B cell (primary cell): ENCODE results near the gene STIM1. TPM values are rescaled to one million over a fixed set of nuclear protein-coding genes. Genes with fewer than 3 reads are reported as not detected.

Experiments
- ATAC-seq: fragments of 200-7000 bp; cut with Tn5 transposase; one replicate; pipeline ENCODE4 v1.10.0; 2021; ENCODE audit warnings: low read depth, mild to moderate bottlenecking, moderate number of reproducible peaks, moderate library complexity
- CTCF ChIA-PET: fragments of 350-600 bp; sonication (Branson Sonifier 250); formaldehyde crosslinking; loops from one replicate; lab custom pipeline; 2021; ENCODE audit warnings: antibody characterized with exemption, inconsistent platforms; lab: Charles Lee
- POLR2A ChIA-PET: fragments of 350-600 bp; sonication (Branson Sonifier 250); formaldehyde crosslinking; loops from one replicate; lab custom pipeline; 2021; ENCODE audit warnings: antibody characterized with exemption; lab: Charles Lee
- DNase-seq: peaks from one replicate; pipeline ENCODE4 v3.0.0; 2013
- H2AFZ ChIP-seq: 2 replicates; pipeline ENCODE4 v1.6.1; 2012; ENCODE audit warnings: mild to moderate bottlenecking, low read depth, low read length; ENCODE audit not compliant: insufficient read depth, poor library complexity, severe bottlenecking
- H3K27ac ChIP-seq, 2 donors: 1 replicate in 1 of 2; 2 replicates in 1 of 2; pipeline ENCODE4 v1.5.1; 2012 to 2013; ENCODE audit warnings: low read length in 2 of 2, mild to moderate bottlenecking in 2 of 2, moderate library complexity in 1 of 2
- H3K27me3 ChIP-seq, 4 experiments: fragments of 200-600 bp in 1 of 4; sonication (generic) in 1 of 4; replicated peaks in 1 of 4; 1 replicate in 2 of 4; 2 replicates in 2 of 4; pipeline versions ENCODE4 v1.6.1 to v1.7.0; 2013 to 2016; ENCODE audit warnings: low read length in 3 of 4, mild to moderate bottlenecking in 2 of 4, mixed read lengths in 1 of 4, moderate library complexity in 1 of 4; ENCODE audit not compliant: insufficient read depth in 4 of 4, control insufficient read depth in 3 of 4; ENCODE audit errors: control extremely low read depth in 1 of 4
- H3K36me3 ChIP-seq, 2 experiments: replicated peaks in 1 of 2; 1 replicate in 1 of 2; 2 replicates in 1 of 2; pipeline versions ENCODE4 v1.6.1 to v1.7.1; 2013; ENCODE audit warnings: low read length in 1 of 2; ENCODE audit not compliant: insufficient read depth in 2 of 2, control insufficient read depth in 1 of 2; ENCODE audit errors: control extremely low read depth in 1 of 2, extremely low read depth in 1 of 2
- H3K4me1 ChIP-seq, 2 donors: fragments of 200-600 bp in 1 of 2; sonication (generic) in 1 of 2; 1 replicate in 1 of 2; 2 replicates in 1 of 2; pipeline versions ENCODE4 v1.5.1 to v1.6.1; 2013 to 2017; ENCODE audit warnings: low read length in 2 of 2; ENCODE audit not compliant: control insufficient read depth in 2 of 2, insufficient read depth in 2 of 2
- H3K4me2 ChIP-seq: replicated peaks from 2 replicates; pipeline ENCODE3; 2012; ENCODE audit warnings: mild to moderate bottlenecking, low read depth, low read length; ENCODE audit not compliant: poor library complexity, severe bottlenecking
- H3K4me3 ChIP-seq, 5 experiments: fragments of 200-600 bp in 1 of 5; sonication (generic) in 1 of 5; 1 replicate in 3 of 5; 2 replicates in 2 of 5; pipeline versions ENCODE4 v1.5.1 to v1.7.0; 2011 to 2016; ENCODE audit warnings: low read length in 4 of 5, mild to moderate bottlenecking in 4 of 5, low read depth in 2 of 5, control low read depth in 1 of 5, moderate library complexity in 1 of 5; ENCODE audit not compliant: insufficient read depth in 1 of 5; ENCODE audit errors: control extremely low read depth in 1 of 5, extremely low read depth in 1 of 5
- H3K79me2 ChIP-seq: fragments of 200-600 bp; sonication (generic); one replicate; pipeline ENCODE4 v1.6.0; 2016; ENCODE audit warnings: low read length; ENCODE audit not compliant: control insufficient read depth, insufficient read depth
- H3K9ac ChIP-seq: fragments of 200-600 bp; sonication (generic); 2 replicates; pipeline ENCODE4 v1.6.1; 2017; ENCODE audit warnings: mild to moderate bottlenecking, low read length, moderate library complexity
- H3K9me3 ChIP-seq, 3 donors: one replicate each; pipeline versions ENCODE4 v1.6.1 to v1.7.1; 2013; ENCODE audit warnings: low read length in 2 of 3; ENCODE audit not compliant: control insufficient read depth in 2 of 3, insufficient read depth in 1 of 3; ENCODE audit errors: control extremely low read depth in 1 of 3
- H4K20me1 ChIP-seq: 2 replicates; pipeline ENCODE4 v1.6.0; 2012; ENCODE audit warnings: mild to moderate bottlenecking, low read length; ENCODE audit not compliant: insufficient read depth, control insufficient read depth, poor library complexity, severe bottlenecking
- H3K27ac Mint-ChIP-seq: one replicate; pipeline ENCODE4 v1.8.0; 2021; ENCODE audit warnings: mixed read lengths
- H3K27me3 Mint-ChIP-seq: one replicate; pipeline ENCODE4 v1.8.0; 2021; ENCODE audit warnings: mixed read lengths
- H3K4me1 Mint-ChIP-seq: one replicate; pipeline ENCODE4 v1.8.0; 2021; ENCODE audit warnings: mixed read lengths
- H3K4me3 Mint-ChIP-seq: one replicate; pipeline ENCODE4 v1.8.0; 2021; ENCODE audit warnings: mixed read lengths
- H3K9me3 Mint-ChIP-seq: one replicate; pipeline ENCODE4 v1.8.0; 2022; ENCODE audit warnings: mixed read lengths; ENCODE audit not compliant: insufficient read depth
- EZH2 ChIP-seq: IDR thresholded peaks from 2 replicates; pipeline ENCODE4 v1.6.1; 2012; ENCODE audit warnings: borderline replicate concordance, low read depth, mild to moderate bottlenecking, moderate library complexity, low read length; ENCODE audit not compliant: insufficient read depth, poor library complexity, severe bottlenecking
- WGBS: methylation state at CpG from one replicate; pipeline ENCODE4 v1.1.5; 2013; ENCODE audit warnings: missing lambda C conversion rate; ENCODE audit not compliant: insufficient coverage; 5-methylcytosine and 5-hydroxymethylcytosine counted together
- intact Hi-C: fragments of 100-400 bp; cut with micrococcal nuclease; formaldehyde crosslinking; loops from one replicate; pipeline ENCODE4 v1.10.0; 2022
- polyA plus RNA-seq: library from polyadenylated mRNA; depleted of rRNA; stranded (reverse); fragments of >200 nt; gene quantifications from 2 replicates; pipeline ENCODE4 v1.2.3, GENCODE V29; 2012
- total RNA-seq, 2 donors: library from RNA; stranded (reverse); fragments of 120-200 nt in 1 of 2; gene quantifications; 1 replicate in 1 of 2; 2 replicates in 1 of 2; pipeline versions ENCODE4 v1.2.3 to v1.2.4, GENCODE V29; 2013 to 2022
- TF ChIP-seq, protein P1 (sequence below): fragments of 200-600 bp; IDR thresholded peaks from one replicate; pipeline ENCODE4 v1.8.0; 2022; ENCODE audit warnings: antibody characterized with exemption, mild to moderate bottlenecking

STIM1 gene
- total and polyA plus RNA-seq, 2 donors (not counting 1 experiment from before 2014, with no cell fraction given): 59.4 to 76.7 TPM

DNA sequence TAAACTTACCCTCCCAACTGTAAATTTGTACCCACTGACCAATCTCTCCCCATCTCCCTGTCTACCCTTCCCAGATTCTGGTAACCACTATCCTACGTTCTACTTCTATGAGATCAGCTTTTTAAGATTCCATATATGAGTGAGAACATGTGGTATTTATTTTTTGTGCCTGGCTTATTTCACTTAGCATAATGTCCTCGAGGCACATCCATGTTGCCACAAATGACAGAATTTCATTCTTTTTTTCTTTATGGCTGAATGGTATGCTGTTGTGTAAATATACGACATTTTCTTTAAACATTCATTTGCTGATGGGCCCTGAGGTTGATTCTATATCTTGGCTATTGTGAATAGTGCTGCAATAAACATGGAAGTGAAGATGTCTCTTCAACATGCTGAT, 164.4 kb downstream of the STIM1 start:
- no peak for TF ChIP-seq EZH2
- TF ChIP-seq, protein P1, sequence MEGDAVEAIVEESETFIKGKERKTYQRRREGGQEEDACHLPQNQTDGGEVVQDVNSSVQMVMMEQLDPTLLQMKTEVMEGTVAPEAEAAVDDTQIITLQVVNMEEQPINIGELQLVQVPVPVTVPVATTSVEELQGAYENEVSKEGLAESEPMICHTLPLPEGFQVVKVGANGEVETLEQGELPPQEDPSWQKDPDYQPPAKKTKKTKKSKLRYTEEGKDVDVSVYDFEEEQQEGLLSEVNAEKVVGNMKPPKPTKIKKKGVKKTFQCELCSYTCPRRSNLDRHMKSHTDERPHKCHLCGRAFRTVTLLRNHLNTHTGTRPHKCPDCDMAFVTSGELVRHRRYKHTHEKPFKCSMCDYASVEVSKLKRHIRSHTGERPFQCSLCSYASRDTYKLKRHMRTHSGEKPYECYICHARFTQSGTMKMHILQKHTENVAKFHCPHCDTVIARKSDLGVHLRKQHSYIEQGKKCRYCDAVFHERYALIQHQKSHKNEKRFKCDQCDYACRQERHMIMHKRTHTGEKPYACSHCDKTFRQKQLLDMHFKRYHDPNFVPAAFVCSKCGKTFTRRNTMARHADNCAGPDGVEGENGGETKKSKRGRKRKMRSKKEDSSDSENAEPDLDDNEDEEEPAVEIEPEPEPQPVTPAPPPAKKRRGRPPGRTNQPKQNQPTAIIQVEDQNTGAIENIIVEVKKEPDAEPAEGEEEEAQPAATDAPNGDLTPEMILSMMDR: no peak
- no CpG with 5 or more reads among the region's 3 CpGs for WGBS
- H3K4me1 ChIP-seq: no peaks in the 10 kb centered on the region
- no peak overlapping the region for H3K4me2 ChIP-seq
- Mint-ChIP-seq H3K4me3 (no peak overlapping the region), H3K4me1 (peaks cover 29% of the 10 kb centered on the region), H3K27ac (no peak overlapping the region), H3K9me3 (peaks cover 3% of the 10 kb centered on the region), H3K27me3 (no peaks in the 10 kb centered on the region)
- H3K9me3 ChIP-seq: peaks cover 0 to 12% (median 5%) of the 10 kb centered on the region in 3 donors
- intact Hi-C loops: loop anchor here (10.0 kb wide), 1 partner anchor 75 kb away; no protein-coding TSS in a partner anchor
- no peak overlapping the region for H2AFZ ChIP-seq
- CTCF ChIA-PET: interaction anchor here (0.7 kb wide), 1 partner anchor 25 kb away, joined by 3 read pairs; no protein-coding TSS in a partner anchor
- no peaks in the 10 kb centered on the region for H3K27me3 ChIP-seq
- DNase-seq (no peak), ATAC-seq (no peak)
- peaks cover 59% of the 10 kb centered on the region for H3K79me2 ChIP-seq
- H3K36me3 ChIP-seq: peaks cover 12 to 17% of the 10 kb centered on the region in 2 experiments
- no peak overlapping the region for H3K4me3 ChIP-seq
- H3K27ac ChIP-seq: peak overlapping the region in 1 of 2 donors; percentile 1
- POLR2A ChIA-PET: no interaction called here
- peaks cover 31% of the 10 kb centered on the region for H4K20me1 ChIP-seq
- no peak overlapping the region for H3K9ac ChIP-seq

DNA sequence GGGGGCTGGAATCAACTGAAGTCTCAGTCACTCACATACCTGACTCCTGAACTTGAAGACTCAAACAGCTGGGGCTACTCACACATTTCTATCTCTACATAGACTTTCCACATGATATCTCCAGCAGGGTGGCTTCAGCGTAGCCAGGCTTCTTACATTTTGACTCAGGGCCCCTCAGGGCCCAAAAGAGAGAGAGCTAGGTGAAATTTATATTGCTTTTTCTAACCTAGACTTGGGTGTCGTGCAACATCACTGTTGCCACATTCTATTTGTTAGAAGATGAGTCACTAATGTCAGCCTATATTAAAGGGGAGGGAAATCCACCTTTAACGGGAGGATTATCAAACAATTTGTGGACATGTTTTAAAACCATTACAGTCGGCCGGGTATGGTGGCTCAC, 167.2 kb downstream of the STIM1 start:
- no peak overlapping the region for H3K4me3 ChIP-seq
- peaks cover 0 to 7% (median 6%) of the 10 kb centered on the region in 3 donors for H3K9me3 ChIP-seq
- Mint-ChIP-seq H3K4me1 (peaks cover 17% of the 10 kb centered on the region), H3K4me3 (no peak overlapping the region), H3K9me3 (peaks cover 5% of the 10 kb centered on the region), H3K27me3 (no peaks in the 10 kb centered on the region), H3K27ac (no peak overlapping the region)
- H3K36me3 ChIP-seq: peaks cover 16 to 33% of the 10 kb centered on the region in 2 experiments
- intact Hi-C loops: no loop called here
- ChIA-PET CTCF (interaction anchor here (0.7 to 1.2 kb wide), 2 partner anchors 42 to 197 kb away, joined by 3 to 4 read pairs; no protein-coding TSS in a partner anchor), POLR2A (no interaction called here)
- H3K27ac ChIP-seq: no peak overlapping the region
- H3K9ac ChIP-seq: no peak overlapping the region
- peaks cover 16% of the 10 kb centered on the region for H4K20me1 ChIP-seq
- no peak overlapping the region for H2AFZ ChIP-seq
- no peak overlapping the region for H3K4me2 ChIP-seq
- TF ChIP-seq, protein P1: no peak
- no peak for TF ChIP-seq EZH2
- WGBS: 100% methylated on average over 4 of the region's 5 CpGs
- H3K79me2 ChIP-seq: peaks cover 50% of the 10 kb centered on the region
- no peaks in the 10 kb centered on the region for H3K27me3 ChIP-seq
- H3K4me1 ChIP-seq: no peaks in the 10 kb centered on the region
- ATAC-seq: no peak
- DNase-seq: no peak
